ENCODE measurements around the gene SAPCD1.

GRCh38 chr6:31771992-31772358 lies 9.5 kb downstream of the SAPCD1 start:
- TF ChIP-seq EZH2 (IDR thresholded peaks at IDR 0.05; ENCODE audit: insufficient read depth, poor library complexity, severe bottlenecking) (no peak), EZH2phosphoT487 (IDR thresholded peaks at IDR 0.05; ENCODE audit: insufficient read depth, low read depth) (no peak)
